SU-DHL-6 (cell line): ENCODE data around the gene ZCCHC4.

ENCODE experiments used
- H2AFZ ChIP-seq: fragments of 200-600 bp; sonication (generic); 2 replicates; pipeline ENCODE4 v1.6.1; 2014; ENCODE audit warnings: low read depth, mild to moderate bottlenecking, moderate library complexity, mixed read lengths, antibody characterized with exemption, low read length; ENCODE audit not compliant: severe bottlenecking
- H3F3A ChIP-seq: fragments of 200-600 bp; shearing (Covaris generic); 2 replicates; pipeline ENCODE4 v1.6.0; 2016; ENCODE audit warnings: antibody characterized with exemption, mild to moderate bottlenecking; ENCODE audit not compliant: insufficient read depth
- H3K27ac ChIP-seq: fragments of 200-600 bp; sonication (generic); 2 replicates; pipeline ENCODE4 v1.5.1; 2016; ENCODE audit warnings: low read depth, mild to moderate bottlenecking, low read length, moderate library complexity, mixed read lengths
- H3K27me3 ChIP-seq: fragments of 200-600 bp; sonication (generic), shearing (Covaris generic); 2 replicates; pipeline ENCODE4 v1.6.0; 2014; ENCODE audit warnings: mild to moderate bottlenecking, low read length
- H3K36me3 ChIP-seq: fragments of 200-600 bp; sonication (generic); 2 replicates; pipeline ENCODE4 v1.6.1; 2014; ENCODE audit warnings: mild to moderate bottlenecking, low read length, mixed read lengths
- H3K4me2 ChIP-seq: fragments of 300-600, 200-600 bp; shearing (Covaris generic), sonication (generic); 2 replicates; pipeline ENCODE4 v1.6.0; 2014; ENCODE audit warnings: low read length, low read depth, mild to moderate bottlenecking; ENCODE audit not compliant: poor library complexity, severe bottlenecking
- H3K4me3 ChIP-seq: fragments of 200-600 bp; sonication (generic); 2 replicates; pipeline ENCODE4 v1.5.1; 2014; ENCODE audit warnings: antibody characterized with exemption, low read length, mild to moderate bottlenecking, mixed read lengths; ENCODE audit not compliant: insufficient read depth, poor library complexity, severe bottlenecking
- H3K79me2 ChIP-seq: fragments of 200-600 bp; sonication (generic); 2 replicates; pipeline ENCODE4 v1.6.1; 2014; ENCODE audit warnings: mild to moderate bottlenecking, low read length, moderate library complexity; ENCODE audit not compliant: insufficient read depth
- H3K9ac ChIP-seq: fragments of 200-600 bp; sonication (generic); 2 replicates; pipeline ENCODE4 v1.7.0; 2014; ENCODE audit warnings: mild to moderate bottlenecking, low read length
- H3K9me2 ChIP-seq: fragments of 200-600 bp; sonication (generic); replicated peaks from 2 replicates; pipeline ENCODE4 v1.6.1; 2014; ENCODE audit warnings: low read length; ENCODE audit not compliant: insufficient read depth
- H3K9me3 ChIP-seq: fragments of 200-600 bp; sonication (generic); 2 replicates; pipeline ENCODE4 v1.6.1; 2014; ENCODE audit warnings: low read length, mixed read lengths; ENCODE audit not compliant: insufficient read depth
- H4K20me1 ChIP-seq: fragments of 200-600 bp; sonication (generic); 2 replicates; pipeline ENCODE4 v1.6.1; 2014; ENCODE audit warnings: low read depth, mild to moderate bottlenecking, antibody characterized with exemption, low read length, moderate library complexity, mixed read lengths
- CTCF ChIP-seq: fragments of 200-600 bp; sonication (generic); IDR thresholded peaks from one replicate; pipeline ENCODE4 v1.5.1; 2017; ENCODE audit warnings: antibody characterized with exemption, mild to moderate bottlenecking, low read length, moderate library complexity; ENCODE audit not compliant: insufficient read depth, poor library complexity, severe bottlenecking
- EZH2phosphoT487 ChIP-seq: fragments of 200-600 bp; sonication (generic), shearing (Covaris generic); conservative IDR thresholded peaks from 2 replicates; pipeline ENCODE4 v1.6.1; 2018; ENCODE audit warnings: mild to moderate bottlenecking, antibody characterized with exemption, low read length, moderate library complexity, mixed read lengths

Gene ZCCHC4

GRCh38 chr4:25307596-25307995, 5.0 kb upstream of the ZCCHC4 start:
- no peaks in the 10 kb centered on the region for H3K79me2 ChIP-seq
- H3K4me3 ChIP-seq: no peak overlapping the region
- H3K27me3 ChIP-seq: no peaks in the 10 kb centered on the region
- no peak for TF ChIP-seq EZH2phosphoT487
- no peak for TF ChIP-seq CTCF
- no peaks in the 10 kb centered on the region for H3K36me3 ChIP-seq
- H2AFZ ChIP-seq: no peak overlapping the region
- H3K9ac ChIP-seq: no peak overlapping the region
- no peak overlapping the region for H3K4me2 ChIP-seq
- H3K27ac ChIP-seq: no peak overlapping the region
- H3K9me3 ChIP-seq: no peaks in the 10 kb centered on the region
- H3F3A ChIP-seq: no peaks in the 10 kb centered on the region
- no peaks in the 10 kb centered on the region for H3K9me2 ChIP-seq
- no peaks in the 10 kb centered on the region for H4K20me1 ChIP-seq

- TF ChIP-seq CTCF: no peak
- no peak for TF ChIP-seq EZH2phosphoT487
- Histone ChIP-seq H3K4me2 (no peak overlapping the region), H3K9me2 (no peaks in the 10 kb centered on the region), H4K20me1 (no peaks in the 10 kb centered on the region), H3K27me3 (no peaks in the 10 kb centered on the region), H3K9ac (no peak overlapping the region), H3K79me2 (peaks cover 5% of the 10 kb centered on the region), H3K36me3 (no peaks in the 10 kb centered on the region), H2AFZ (no peak overlapping the region), H3K4me3 (no peak overlapping the region), H3F3A (no peaks in the 10 kb centered on the region), H3K9me3 (no peaks in the 10 kb centered on the region), H3K27ac (no peak overlapping the region)
Measured at GRCh38 chr4:25308306-25308705, 4.3 kb upstream of the ZCCHC4 start.

GRCh38 chr4:25308761-25309160, 3.8 kb upstream of the ZCCHC4 start:
- Histone ChIP-seq H3K9ac (no peak overlapping the region), H3K4me2 (no peak overlapping the region)

More at GRCh38 chr4:25308761-25309160, 3.8 kb upstream of the ZCCHC4 start:
- no peaks in the 10 kb centered on the region for H4K20me1 ChIP-seq
- peaks cover 9% of the 10 kb centered on the region for H3K79me2 ChIP-seq
- no peak overlapping the region for H3K27ac ChIP-seq
- H3K9me3 ChIP-seq: no peaks in the 10 kb centered on the region
- H3F3A ChIP-seq: no peaks in the 10 kb centered on the region
- no peak for TF ChIP-seq EZH2phosphoT487
- TF ChIP-seq CTCF: no peak
- H3K36me3 ChIP-seq: no peaks in the 10 kb centered on the region
- no peak overlapping the region for H3K4me3 ChIP-seq
- H3K27me3 ChIP-seq: no peaks in the 10 kb centered on the region
- H3K9me2 ChIP-seq: no peaks in the 10 kb centered on the region
- H2AFZ ChIP-seq: no peak overlapping the region
